ENCODE results near the gene FGGY. TPM values are rescaled to one million over a fixed set of nuclear protein-coding genes. Genes with fewer than 3 reads are reported as not detected.

The FGGY gene
- total RNA-seq, 1 donor from 2014 or later = 32.5 TPM

GRCh38 chr1:59279645-59280044 lies 17.2 kb upstream of the FGGY start:
- Mint-ChIP-seq H3K27ac (no peak overlapping the region), H3K4me1 (peaks cover 4% of the 10 kb centered on the region), H3K9me3 (no peaks in the 10 kb centered on the region), H3K4me3 (no peak overlapping the region), H3K36me3 (no peaks in the 10 kb centered on the region), H3K27me3 (ENCODE audit: insufficient read depth, low read depth) (no peaks in the 10 kb centered on the region)
- Histone ChIP-seq H3K79me2 (ENCODE audit: low read depth) (no peaks in the 10 kb centered on the region), H3K9ac (no peak overlapping the region), H3K4me2 (no peak overlapping the region), H3K4me3 (no peak overlapping the region), H3K27ac (no peak overlapping the region), H3K9me3 (ENCODE audit: low read depth) (no peaks in the 10 kb centered on the region), H2AFZ (replicated peaks) (no peak overlapping the region), H3K4me1 (no peaks in the 10 kb centered on the region), H4K20me1 (ENCODE audit: low read depth) (no peaks in the 10 kb centered on the region), H3F3A (ENCODE audit: low read depth) (no peaks in the 10 kb centered on the region), H3K27me3 (no peaks in the 10 kb centered on the region), H3K36me3 (no peaks in the 10 kb centered on the region)
- no peak for DNase-seq (ENCODE audit: low spot score)
- TF ChIP-seq CTCF (IDR thresholded peaks at IDR 0.05) = no peak

- Mint-ChIP-seq H3K9me3 (no peaks in the 10 kb centered on the region), H3K4me3 (no peak overlapping the region), H3K4me1 (peaks cover 2% of the 10 kb centered on the region), H3K27me3 (ENCODE audit: insufficient read depth, low read depth) (peaks cover 2% of the 10 kb centered on the region), H3K27ac (no peak overlapping the region), H3K36me3 (no peaks in the 10 kb centered on the region)
- no peak for DNase-seq (ENCODE audit: low spot score)
- H4K20me1 ChIP-seq (ENCODE audit: low read depth) = no peaks in the 10 kb centered on the region
- TF ChIP-seq EZH2phosphoT487 (IDR thresholded peaks at IDR 0.05) (no peak), EZH2 (IDR thresholded peaks at IDR 0.05) (no peak), CTCF (IDR thresholded peaks at IDR 0.05) (no peak)
- H3K4me3 ChIP-seq = no peak overlapping the region
- H2AFZ ChIP-seq (replicated peaks) = no peak overlapping the region
- H3K36me3 ChIP-seq = no peaks in the 10 kb centered on the region
- no peaks in the 10 kb centered on the region for H3K4me1 ChIP-seq
- H3K4me2 ChIP-seq = no peak overlapping the region
- no peaks in the 10 kb centered on the region for H3F3A ChIP-seq (ENCODE audit: low read depth)
- H3K9me3 ChIP-seq (ENCODE audit: low read depth) = no peaks in the 10 kb centered on the region
- no peaks in the 10 kb centered on the region for H3K79me2 ChIP-seq (ENCODE audit: low read depth)
- no peaks in the 10 kb centered on the region for H3K27me3 ChIP-seq
- H3K9ac ChIP-seq = no peak overlapping the region
- no peak overlapping the region for H3K27ac ChIP-seq
These were observed 13.9 kb upstream of the FGGY start for GRCh38 chr1:59282951-59283350.

- Mint-ChIP-seq H3K27me3 (ENCODE audit: insufficient read depth, low read depth) (peaks cover 2% of the 10 kb centered on the region), H3K36me3 (no peaks in the 10 kb centered on the region), H3K9me3 (no peaks in the 10 kb centered on the region), H3K4me1 (peaks cover 2% of the 10 kb centered on the region), H3K4me3 (no peak overlapping the region), H3K27ac (no peak overlapping the region)
- no peak overlapping the region for H2AFZ ChIP-seq (replicated peaks)
- no peak for TF ChIP-seq EZH2phosphoT487 (IDR thresholded peaks at IDR 0.05)
- no peak for TF ChIP-seq EZH2 (IDR thresholded peaks at IDR 0.05)
- TF ChIP-seq CTCF (IDR thresholded peaks at IDR 0.05) = no peak
- H3K27ac ChIP-seq = no peak overlapping the region
- H4K20me1 ChIP-seq (ENCODE audit: low read depth) = no peaks in the 10 kb centered on the region
- H3K36me3 ChIP-seq = no peaks in the 10 kb centered on the region
- no peaks in the 10 kb centered on the region for H3F3A ChIP-seq (ENCODE audit: low read depth)
- H3K4me2 ChIP-seq = no peak overlapping the region
- H3K79me2 ChIP-seq (ENCODE audit: low read depth) = no peaks in the 10 kb centered on the region
- no peaks in the 10 kb centered on the region for H3K9me3 ChIP-seq (ENCODE audit: low read depth)
- no peaks in the 10 kb centered on the region for H3K4me1 ChIP-seq
- no peak for DNase-seq (ENCODE audit: low spot score)
- H3K4me3 ChIP-seq = no peak overlapping the region
- no peaks in the 10 kb centered on the region for H3K27me3 ChIP-seq
- no peak overlapping the region for H3K9ac ChIP-seq
These were observed 11.2 kb upstream of the FGGY start for GRCh38 chr1:59285691-59286090.

GRCh38 chr1:59288046-59288445 lies 8.8 kb upstream of the FGGY start:
- Histone ChIP-seq H4K20me1 (ENCODE audit: low read depth) (no peaks in the 10 kb centered on the region), H3F3A (ENCODE audit: low read depth) (no peaks in the 10 kb centered on the region), H2AFZ (replicated peaks) (no peak overlapping the region), H3K36me3 (no peaks in the 10 kb centered on the region), H3K27ac (no peak overlapping the region), H3K79me2 (ENCODE audit: low read depth) (no peaks in the 10 kb centered on the region), H3K27me3 (no peaks in the 10 kb centered on the region), H3K4me1 (no peaks in the 10 kb centered on the region), H3K9me3 (ENCODE audit: low read depth) (no peaks in the 10 kb centered on the region), H3K4me3 (no peak overlapping the region), H3K9ac (no peak overlapping the region), H3K4me2 (no peak overlapping the region)
- H3K27ac Mint-ChIP-seq = no peak overlapping the region
- H3K36me3 Mint-ChIP-seq = no peaks in the 10 kb centered on the region
- no peak overlapping the region for H3K4me3 Mint-ChIP-seq
- H3K4me1 Mint-ChIP-seq = no peaks in the 10 kb centered on the region
- TF ChIP-seq EZH2phosphoT487 (IDR thresholded peaks at IDR 0.05) (no peak), CTCF (IDR thresholded peaks at IDR 0.05) (no peak), EZH2 (IDR thresholded peaks at IDR 0.05) (no peak)
- peaks cover 4% of the 10 kb centered on the region for H3K27me3 Mint-ChIP-seq (ENCODE audit: insufficient read depth, low read depth)
- no peaks in the 10 kb centered on the region for H3K9me3 Mint-ChIP-seq
- no peak for DNase-seq (ENCODE audit: low spot score)

Data from neural progenitor cell (in vitro differentiated cells).